HG03558 (cell line): ENCODE results near the gene TNFAIP2.
"Not testable (repeated sequence)": the region's sequence is repeated elsewhere in the genome, so short reads cannot be mapped to it uniquely, and the experiment has no call there.

Experiments used
- ATAC-seq: cut with Tn5 transposase; IDR thresholded peaks from one replicate; pipeline ENCODE4 v1.9.1; 2021; ENCODE audit warnings: moderate number of reproducible peaks; ENCODE audit not compliant: unreplicated experiment; ENCODE audit errors: extremely low read depth

The TNFAIP2 gene

DNA sequence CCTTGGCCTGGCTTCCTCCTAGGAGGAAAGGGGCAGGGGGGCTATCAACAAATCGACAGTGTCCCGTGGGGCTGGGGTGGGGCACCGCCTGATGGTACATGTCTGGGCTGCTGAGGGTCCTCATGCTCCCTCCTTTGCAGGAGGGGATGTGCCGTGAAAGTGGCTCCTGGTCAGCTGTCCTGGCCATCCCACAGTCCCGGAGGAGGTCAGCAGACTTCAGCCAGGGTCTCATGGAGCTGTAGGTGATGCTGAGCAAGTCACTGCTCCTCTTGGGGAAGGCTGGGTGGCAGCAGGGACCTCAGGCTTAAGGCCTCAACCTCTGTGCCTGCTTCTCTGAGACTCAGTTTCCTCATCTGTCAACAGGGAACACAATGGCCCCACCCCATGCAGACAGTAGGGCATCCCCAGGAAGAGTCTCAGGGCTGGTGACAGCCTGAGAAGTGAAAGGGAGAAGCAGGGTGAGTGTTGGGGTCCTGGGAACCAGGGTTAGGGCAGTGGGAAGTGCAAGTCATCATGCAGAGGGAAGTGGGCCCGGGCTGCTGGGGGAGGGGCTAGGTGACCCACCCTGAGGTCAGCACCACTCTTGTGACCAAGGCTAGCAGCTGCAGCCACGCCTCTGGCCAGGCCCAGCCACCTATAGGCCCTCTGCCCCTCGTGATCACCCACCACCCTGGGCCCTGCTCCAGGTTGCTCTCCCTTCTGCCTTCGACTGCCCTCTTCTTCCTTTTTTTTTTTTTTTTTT lies 4.4 kb upstream of the TNFAIP2 start:
- no peak for ATAC-seq

DNA sequence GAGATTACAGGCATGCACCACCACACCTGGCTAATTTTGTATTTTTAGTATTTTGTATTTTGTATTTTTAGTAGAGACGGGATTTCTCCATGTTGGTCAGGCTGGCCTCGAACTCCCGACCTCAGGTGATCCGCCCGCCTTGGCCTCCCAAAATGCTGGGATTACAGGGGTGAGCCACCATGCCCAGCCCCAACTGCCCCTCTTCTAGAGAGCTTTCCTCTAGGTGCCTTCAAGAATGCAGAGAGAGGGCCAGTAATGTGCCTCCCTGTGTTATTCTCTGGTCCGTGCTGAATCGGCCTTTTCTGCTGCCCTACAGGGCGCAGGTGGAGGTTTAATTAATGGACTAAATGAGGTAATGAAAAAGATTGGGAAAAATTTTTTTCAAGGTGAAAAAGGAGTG lies 3.7 kb upstream of the TNFAIP2 start:
- not testable (repeated sequence) for ATAC-seq

DNA sequence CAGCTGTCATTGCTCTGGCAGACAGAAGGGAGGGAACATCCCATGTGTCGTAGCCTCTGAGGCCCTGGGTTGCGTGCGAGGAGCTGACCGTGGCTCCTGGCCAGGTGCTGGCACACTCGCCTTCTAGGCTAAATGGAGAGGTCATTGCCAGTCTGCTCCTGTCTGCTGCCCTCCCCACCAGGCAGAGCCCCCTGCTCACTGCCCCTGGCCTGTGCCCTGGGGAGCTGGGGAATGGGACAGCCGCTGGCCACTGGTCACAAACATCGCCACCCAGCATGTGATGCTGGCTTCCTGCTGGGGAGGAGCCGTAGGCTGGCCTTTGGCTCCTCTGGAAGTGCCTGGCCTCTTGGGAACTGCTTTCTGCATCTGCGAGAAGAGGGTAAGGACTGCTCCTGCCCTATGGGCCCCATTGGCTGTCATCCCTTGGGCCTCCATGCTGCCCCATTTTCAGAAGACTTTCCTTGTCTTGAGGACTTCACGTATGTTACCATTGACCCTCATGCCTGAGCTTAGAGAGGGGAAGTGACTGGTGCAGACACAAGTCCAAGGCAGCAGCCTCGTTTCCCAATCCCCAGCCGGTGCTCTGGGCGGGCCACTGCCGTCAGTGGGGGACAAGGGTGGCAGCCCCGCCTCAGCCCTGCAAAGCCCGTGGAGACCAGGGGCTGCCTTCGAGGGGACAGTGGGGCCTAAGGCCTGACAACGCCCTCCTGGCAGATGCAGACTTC lies 2.0 kb upstream of the TNFAIP2 start:
- no peak for ATAC-seq

GRCh38 chr14:103121846-103122584 lies 1.2 kb upstream of the TNFAIP2 start:
- ATAC-seq: no peak

GRCh38 chr14:103122585-103122946 lies 695 bp upstream of the TNFAIP2 start:
- ATAC-seq: no peak

DNA sequence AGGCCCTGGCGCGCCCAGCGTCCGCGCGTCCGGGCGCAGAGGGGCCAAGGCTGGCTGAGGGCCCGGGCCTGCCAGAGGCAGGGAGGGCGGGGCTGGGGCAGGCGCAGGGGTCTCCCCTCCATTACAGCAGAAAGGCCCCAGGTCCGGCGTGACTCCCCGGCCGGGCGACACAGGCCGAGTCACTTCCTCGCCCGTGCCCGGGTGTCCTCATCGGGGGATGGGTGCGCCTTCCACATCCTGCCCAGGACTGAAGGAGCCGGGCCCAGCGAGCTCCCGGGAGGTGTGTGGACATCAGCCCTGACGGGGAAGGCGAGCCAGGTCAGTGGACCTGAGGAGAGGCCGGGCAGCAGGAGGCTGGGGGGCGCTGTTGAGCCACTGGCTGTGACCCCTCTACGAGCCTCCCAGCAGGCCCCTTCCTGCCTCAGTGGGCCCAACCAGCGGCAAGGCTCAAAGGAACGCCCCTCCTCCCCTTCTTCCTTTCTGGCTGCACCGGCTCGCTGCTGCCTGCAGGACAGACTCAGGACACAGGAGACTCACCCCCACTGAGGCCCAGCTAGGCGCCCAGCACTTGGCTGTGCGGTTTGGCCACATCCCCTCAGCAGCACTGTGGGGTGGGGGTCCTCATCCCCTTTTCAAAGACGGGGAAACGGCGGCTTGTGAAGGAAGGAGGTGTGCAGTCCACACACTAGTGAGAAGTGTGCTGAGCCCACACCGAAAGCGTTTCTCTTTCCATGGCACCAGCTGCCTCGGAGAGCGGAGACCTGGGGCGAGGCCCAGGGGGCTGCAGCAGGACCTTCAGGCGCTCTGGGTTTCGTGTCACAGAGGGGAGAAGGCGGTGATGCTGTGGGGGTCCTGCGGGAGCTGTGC lies 606 bp downstream of the TNFAIP2 start:
- ATAC-seq: no peak

DNA sequence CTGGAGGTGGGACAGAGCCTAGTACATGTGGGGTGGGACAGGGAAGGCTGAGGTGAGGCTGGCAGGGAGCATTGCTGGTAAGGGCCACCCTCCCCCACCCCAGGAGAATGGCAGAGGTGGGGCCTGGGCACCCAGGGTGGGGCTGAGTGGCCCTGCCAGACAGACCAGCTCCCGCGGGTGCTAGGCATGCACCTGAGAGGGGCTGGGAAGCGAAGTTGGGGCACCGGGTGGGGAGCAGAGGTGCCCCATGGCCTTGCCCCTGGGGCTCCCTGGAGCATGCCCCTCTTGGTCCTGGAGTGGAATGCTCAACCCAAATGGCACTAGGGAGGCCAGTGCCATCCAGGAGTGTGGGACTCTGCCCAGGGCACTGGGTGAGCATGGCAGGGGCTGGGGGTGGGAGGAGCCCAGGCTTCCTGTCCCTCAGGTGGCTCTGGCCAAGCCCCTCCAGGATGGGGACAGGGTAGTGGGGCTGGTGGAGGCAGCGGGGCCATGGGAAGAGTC lies 1.3 kb downstream of the TNFAIP2 start:
- no peak for ATAC-seq

DNA sequence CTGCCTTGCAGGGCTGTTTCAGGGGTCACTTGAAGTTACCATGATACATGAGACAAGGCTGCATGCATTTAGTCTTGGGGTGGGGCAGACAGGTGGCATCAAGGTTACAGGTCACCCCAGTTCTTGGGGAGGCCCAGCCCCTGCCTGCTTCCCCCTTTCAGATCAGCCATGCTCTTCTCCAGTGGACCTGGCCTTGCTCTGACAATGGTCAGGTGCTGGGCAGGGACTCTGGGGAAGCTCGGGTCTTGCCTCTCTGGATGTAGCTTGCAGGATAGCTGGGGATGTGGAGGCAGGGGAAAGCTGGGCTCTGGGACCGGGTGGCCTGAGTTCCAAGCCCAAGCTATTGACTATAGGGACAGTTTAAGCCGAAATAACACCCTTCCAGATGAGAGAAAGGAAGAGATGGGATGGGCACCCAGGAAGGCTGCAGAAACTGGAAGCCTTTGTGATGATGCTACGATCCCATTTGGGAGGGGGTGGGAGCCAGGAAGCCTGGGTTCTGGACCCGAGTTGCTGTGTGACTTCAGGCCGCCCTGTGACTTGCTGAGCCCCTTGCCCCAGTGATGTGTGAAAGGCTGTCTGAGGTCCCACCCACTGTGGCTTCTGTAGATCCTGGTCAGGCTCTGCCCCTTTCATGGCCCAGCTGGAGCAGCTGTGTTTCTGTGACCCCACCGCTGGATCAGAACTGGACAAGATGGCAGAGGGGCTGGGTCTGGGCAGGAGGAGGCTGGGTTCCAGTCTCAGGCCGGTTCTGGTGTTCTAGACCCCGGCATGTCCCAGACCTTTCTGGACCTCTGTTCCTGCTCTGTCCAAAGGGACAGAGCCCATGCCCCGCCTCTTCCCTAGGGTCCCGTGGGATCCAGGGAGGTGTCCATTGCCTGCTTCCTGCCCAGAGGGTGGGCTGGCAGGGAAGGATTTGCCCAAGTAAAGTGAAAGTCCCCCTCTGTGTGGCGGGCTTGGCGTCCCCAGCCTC lies 2.1 kb downstream of the TNFAIP2 start:
- no peak for ATAC-seq

- ATAC-seq: no peak
Observed at GRCh38 chr14:103126088-103126872, 3.0 kb downstream of the TNFAIP2 start.

DNA sequence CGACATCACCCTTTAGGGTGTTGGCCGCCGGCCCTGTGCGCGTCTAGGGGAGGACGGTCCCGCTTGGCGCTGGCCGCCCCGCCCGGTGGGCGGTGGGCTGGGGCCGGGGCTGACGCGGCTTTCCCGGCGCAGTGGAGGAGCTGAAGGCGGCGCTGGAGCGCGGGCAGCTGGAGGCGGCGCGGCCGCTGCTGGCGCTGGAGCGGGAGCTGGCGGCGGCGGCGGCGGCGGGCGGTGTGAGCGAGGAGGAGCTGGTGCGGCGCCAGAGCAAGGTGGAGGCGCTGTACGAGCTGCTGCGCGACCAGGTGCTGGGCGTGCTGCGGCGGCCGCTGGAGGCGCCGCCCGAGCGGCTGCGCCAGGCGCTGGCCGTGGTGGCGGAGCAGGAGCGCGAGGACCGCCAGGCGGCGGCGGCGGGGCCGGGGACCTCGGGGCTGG lies 3.6 kb downstream of the TNFAIP2 start:
- no peak for ATAC-seq

DNA sequence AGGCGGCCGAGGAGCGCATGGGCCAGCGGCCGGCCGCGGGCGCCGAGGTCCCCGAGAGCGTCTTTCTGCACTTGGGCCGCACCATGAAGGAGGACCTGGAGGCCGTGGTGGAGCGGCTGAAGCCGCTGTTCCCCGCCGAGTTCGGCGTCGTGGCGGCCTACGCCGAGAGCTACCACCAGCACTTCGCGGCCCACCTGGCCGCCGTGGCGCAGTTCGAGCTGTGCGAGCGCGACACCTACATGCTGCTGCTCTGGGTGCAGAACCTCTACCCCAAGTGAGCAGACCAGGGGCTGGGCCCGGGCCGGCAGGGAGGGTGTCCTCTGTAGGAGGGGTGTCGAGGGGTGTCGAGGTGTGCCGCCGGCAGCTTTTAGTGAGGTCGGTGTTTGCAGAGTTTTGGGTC lies 4.1 kb downstream of the TNFAIP2 start:
- ATAC-seq: no peak

DNA sequence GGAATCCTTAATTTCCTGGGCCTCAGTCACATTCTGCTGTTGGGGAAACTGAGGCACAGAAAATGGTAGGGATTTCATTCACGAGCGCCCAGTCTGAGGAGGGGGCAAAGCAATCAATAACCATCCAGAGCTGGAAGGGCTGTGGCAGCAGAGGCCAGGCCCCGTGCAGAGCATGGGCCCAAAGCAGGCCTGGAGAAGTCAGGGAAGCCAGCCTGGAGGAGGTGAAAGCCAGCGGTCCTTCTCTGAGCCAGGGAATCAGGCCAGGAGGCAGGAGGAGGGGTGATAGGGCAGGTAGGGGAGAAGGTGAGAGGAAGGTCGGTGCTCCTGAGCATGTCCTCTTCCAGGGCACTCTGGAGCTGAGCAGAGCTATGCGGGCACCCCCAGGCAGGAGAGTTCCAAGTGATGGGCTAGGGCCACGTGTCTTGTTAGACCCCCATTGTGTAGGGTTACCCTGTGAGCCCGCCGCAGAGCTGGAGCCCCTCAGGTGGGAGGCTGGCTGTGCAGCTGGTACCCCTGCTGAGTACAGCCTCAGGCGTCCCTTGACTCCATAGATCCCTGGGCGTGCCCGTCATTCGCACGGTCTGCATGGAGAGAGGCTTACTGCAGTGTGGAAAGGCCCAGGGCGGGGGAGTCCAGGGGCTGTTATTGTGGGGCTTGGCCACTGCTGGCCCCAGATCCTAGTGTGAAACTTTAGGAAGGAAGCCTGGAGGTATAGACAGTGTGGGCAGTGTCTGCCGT lies 4.8 kb downstream of the TNFAIP2 start:
- no peak for ATAC-seq

DNA sequence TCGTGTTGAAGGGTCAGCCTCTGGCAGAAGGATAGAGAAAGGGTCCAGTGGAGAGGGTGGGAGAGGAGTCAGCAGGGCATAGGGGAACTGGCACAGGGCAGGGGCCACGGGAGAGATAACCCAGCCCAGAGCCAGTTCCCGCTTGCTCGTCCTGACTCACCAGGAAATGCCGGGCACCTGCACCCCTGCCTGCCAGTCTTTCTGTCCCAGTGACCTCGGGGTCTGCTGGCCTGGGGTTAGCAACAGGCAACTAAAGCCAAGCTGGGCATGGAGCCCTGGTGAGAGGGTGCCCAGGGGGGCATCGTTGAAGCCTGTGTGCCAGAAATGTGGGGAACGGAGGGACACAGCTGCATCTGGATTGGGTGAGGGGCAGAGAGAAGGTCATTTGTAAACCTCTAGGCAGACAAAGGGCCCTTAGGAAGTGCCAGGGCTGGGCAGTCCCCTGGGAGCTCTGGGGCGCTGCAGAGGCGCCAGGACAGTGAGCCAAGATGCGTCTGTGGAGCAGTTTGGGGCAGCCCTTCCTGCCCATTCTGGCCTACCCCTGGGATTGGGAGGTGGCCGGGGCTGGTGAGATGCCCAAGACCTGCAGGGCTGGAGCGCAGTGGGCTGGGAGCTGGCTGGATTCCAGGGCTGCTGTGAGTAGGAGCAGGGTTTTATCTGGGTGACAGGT lies 5.5 kb downstream of the TNFAIP2 start:
- no peak for ATAC-seq

GRCh38 chr14:103129301-103130016 lies 6.2 kb downstream of the TNFAIP2 start:
- ATAC-seq: no peak

DNA sequence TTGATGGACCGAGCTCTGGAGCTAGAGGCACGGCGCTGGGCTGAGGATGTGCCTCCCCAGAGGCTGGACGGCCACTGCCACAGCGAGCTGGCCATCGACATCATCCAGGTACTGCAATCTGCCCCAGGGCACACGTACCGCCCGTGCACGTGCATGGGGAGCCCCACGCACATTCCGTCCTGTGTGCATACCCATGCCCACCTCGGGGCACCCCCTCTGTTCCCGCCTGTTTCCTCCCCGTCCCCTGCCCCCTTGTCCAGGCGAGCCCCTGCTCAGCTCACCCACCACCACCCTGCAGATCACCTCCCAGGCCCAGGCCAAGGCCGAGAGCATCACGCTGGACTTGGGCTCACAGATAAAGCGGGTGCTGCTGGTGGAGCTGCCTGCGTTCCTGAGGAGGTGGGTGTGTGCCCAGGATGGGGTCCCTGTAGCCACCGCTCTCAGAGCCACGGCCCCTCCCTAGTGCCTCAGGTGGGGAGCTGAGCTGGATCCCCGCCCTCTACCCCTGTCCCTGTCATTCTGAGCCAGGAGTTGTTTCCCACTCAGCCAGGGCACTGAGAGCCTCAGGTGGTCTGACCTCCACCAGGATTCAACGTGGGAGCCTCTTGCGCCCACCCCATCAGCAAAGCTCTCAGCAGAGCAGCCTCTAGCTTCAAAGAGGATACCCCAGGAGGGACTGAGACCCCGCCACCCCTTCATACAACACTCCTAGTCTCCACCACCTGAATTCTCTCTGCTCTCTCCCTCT lies 6.9 kb downstream of the TNFAIP2 start:
- ATAC-seq: no peak

DNA sequence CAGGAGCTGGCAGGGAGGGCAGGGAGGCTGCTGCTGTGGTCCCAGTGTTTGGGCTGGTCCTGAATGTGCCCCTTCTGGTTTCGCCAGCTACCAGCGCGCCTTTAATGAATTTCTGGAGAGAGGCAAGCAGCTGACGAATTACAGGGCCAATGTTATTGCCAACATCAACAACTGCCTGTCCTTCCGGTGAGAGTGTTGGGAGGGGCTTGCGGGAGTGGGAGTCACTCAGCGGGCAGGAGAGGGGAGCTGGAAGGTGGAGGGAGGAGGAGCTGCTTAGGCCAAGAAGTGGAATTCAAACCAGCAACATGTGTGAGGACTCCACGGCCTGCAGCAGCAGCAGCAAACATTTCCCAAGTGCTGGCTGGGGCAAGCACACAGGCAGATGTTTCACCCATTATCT lies 7.7 kb downstream of the TNFAIP2 start:
- no peak for ATAC-seq
